Neuron (in vitro differentiated cells): ENCODE data around the gene HELZ2.

Source experiments
- H2AFZ ChIP-seq: one replicate; pipeline ENCODE4 v1.6.1; 2013; ENCODE audit warnings: low read depth, mild to moderate bottlenecking, inconsistent platforms, low read length, moderate library complexity
- H3K27me3 ChIP-seq: one replicate; pipeline ENCODE4 v1.6.1; 2013; ENCODE audit warnings: low read length; ENCODE audit not compliant: insufficient read depth
- H3K36me3 ChIP-seq: one replicate; pipeline ENCODE4 v1.6.1; 2013; ENCODE audit warnings: low read length; ENCODE audit not compliant: insufficient read depth
- H3K4me1 ChIP-seq: one replicate; pipeline ENCODE4 v1.6.1; 2013; ENCODE audit warnings: low read length; ENCODE audit not compliant: insufficient read depth
- H3K4me3 ChIP-seq: 2 replicates; pipeline ENCODE4 v1.5.1; 2013; ENCODE audit warnings: mild to moderate bottlenecking, low read length, moderate library complexity
- H3K9me3 ChIP-seq: one replicate; pipeline ENCODE4 v1.6.1; 2013; ENCODE audit warnings: low read length

Gene HELZ2

GRCh38 chr20:63544241-63544957 lies 29.6 kb downstream of the HELZ2 start:
- Histone ChIP-seq H3K27me3 (peaks cover 46% of the 10 kb centered on the region), H3K4me3 (no peak overlapping the region), H2AFZ (no peak overlapping the region), H3K36me3 (no peaks in the 10 kb centered on the region), H3K9me3 (no peaks in the 10 kb centered on the region), H3K4me1 (no peaks in the 10 kb centered on the region)

- no peak overlapping the region for H2AFZ ChIP-seq
- H3K27me3 ChIP-seq = peaks cover 44% of the 10 kb centered on the region
- no peak overlapping the region for H3K4me3 ChIP-seq
- H3K4me1 ChIP-seq = no peaks in the 10 kb centered on the region
- H3K9me3 ChIP-seq = no peaks in the 10 kb centered on the region
- no peaks in the 10 kb centered on the region for H3K36me3 ChIP-seq
These were observed 30.3 kb downstream of the HELZ2 start for GRCh38 chr20:63543733-63544132.

DNA sequence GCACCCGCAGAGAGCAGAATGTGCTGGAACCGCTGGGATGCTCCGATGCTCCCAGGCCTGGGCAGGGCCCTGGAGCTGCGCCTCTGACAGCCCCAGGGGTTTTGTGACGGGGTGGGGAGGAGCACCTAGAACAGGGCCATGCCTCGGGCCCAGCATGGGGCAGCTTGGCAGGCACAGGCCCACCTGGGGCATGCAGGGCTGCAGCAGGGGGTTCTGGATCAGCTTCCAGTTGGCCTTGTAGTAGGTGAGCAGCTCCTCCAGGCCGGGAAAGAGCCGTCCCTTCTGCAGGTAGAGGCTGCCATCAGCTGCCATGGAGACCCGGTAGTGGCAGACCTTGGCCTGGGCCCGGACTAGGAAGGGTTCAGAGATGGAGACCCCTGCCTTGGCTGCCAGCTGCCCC lies 30.9 kb downstream of the HELZ2 start:
- H3K4me3 ChIP-seq = no peak overlapping the region
- H3K27me3 ChIP-seq = peaks cover 38% of the 10 kb centered on the region
- no peaks in the 10 kb centered on the region for H3K9me3 ChIP-seq
- H3K4me1 ChIP-seq = no peaks in the 10 kb centered on the region
- no peaks in the 10 kb centered on the region for H3K36me3 ChIP-seq
- no peak overlapping the region for H2AFZ ChIP-seq

DNA sequence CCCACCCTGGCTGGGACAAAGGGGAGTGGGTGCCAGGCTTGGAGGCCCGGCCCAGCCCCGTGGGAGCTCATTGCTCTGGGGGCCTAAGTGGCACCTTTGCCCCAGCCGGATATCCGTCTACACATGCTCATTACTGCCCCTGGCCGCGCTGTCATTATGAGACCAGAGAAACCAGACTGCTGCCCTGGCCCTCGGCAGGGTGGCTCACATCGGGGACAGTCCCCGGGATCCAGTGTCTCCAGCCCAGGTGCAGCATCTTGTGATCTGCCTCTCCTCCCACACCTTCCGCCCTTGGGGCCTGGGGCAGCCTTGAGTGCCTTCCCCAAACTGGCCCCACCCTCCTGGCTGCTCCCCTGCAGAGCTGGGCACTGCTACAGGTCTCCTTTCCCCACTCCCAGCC lies 31.3 kb downstream of the HELZ2 start:
- peaks cover 34% of the 10 kb centered on the region for H3K27me3 ChIP-seq
- no peak overlapping the region for H3K4me3 ChIP-seq
- peaks cover 1% of the 10 kb centered on the region for H3K4me1 ChIP-seq
- no peaks in the 10 kb centered on the region for H3K36me3 ChIP-seq
- no peaks in the 10 kb centered on the region for H3K9me3 ChIP-seq
- H2AFZ ChIP-seq = no peak overlapping the region

- H3K4me3 ChIP-seq = no peak overlapping the region
- no peaks in the 10 kb centered on the region for H3K9me3 ChIP-seq
- peaks cover 4% of the 10 kb centered on the region for H3K4me1 ChIP-seq
- no peak overlapping the region for H2AFZ ChIP-seq
- H3K36me3 ChIP-seq = no peaks in the 10 kb centered on the region
- H3K27me3 ChIP-seq = peaks cover 29% of the 10 kb centered on the region
These were observed 31.9 kb downstream of the HELZ2 start for GRCh38 chr20:63542031-63542559.

DNA sequence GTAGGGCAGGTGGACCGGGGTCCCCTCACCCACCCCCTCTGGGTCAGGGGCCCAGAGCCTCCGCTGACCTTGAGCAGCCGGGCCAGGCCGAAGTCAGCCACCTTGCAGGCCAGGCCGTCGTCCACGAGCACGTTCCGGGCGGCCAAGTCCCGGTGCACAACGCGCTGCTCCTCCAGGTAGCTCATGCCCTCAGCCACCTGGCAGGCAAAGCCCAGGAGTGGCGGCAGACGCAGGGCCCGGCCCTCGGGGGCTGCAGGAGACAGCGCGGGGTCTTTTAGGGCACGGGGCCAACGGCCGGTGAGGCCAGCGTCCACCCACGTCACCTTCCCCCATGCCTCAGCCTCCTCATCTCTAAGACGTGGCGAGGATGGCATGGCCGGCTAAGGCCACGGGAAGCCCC lies 32.7 kb downstream of the HELZ2 start:
- peaks cover 4% of the 10 kb centered on the region for H3K4me1 ChIP-seq

GRCh38 chr20:63540417-63541186 lies 33.4 kb downstream of the HELZ2 start:
- Histone ChIP-seq H3K4me1 (peaks cover 4% of the 10 kb centered on the region), H3K9me3 (no peaks in the 10 kb centered on the region), H3K27me3 (peaks cover 15% of the 10 kb centered on the region), H2AFZ (no peak overlapping the region), H3K36me3 (no peaks in the 10 kb centered on the region), H3K4me3 (no peak overlapping the region)

More for the DNA sequence above, 32.7 kb downstream of the HELZ2 start:
- H3K27me3 ChIP-seq = peaks cover 23% of the 10 kb centered on the region
- H3K36me3 ChIP-seq = no peaks in the 10 kb centered on the region
- H2AFZ ChIP-seq = no peak overlapping the region
- no peaks in the 10 kb centered on the region for H3K9me3 ChIP-seq
- H3K4me3 ChIP-seq = no peak overlapping the region

GRCh38 chr20:63539441-63540370 lies 34.3 kb downstream of the HELZ2 start:
- Histone ChIP-seq H3K36me3 (no peaks in the 10 kb centered on the region), H3K27me3 (peaks cover 9% of the 10 kb centered on the region), H3K4me1 (peaks cover 9% of the 10 kb centered on the region), H3K4me3 (no peak overlapping the region), H3K9me3 (no peaks in the 10 kb centered on the region), H2AFZ (no peak overlapping the region)

GRCh38 chr20:63539092-63539430 lies 35.0 kb downstream of the HELZ2 start:
- no peak overlapping the region for H2AFZ ChIP-seq
- peaks cover 9% of the 10 kb centered on the region for H3K4me1 ChIP-seq
- no peak overlapping the region for H3K4me3 ChIP-seq
- H3K36me3 ChIP-seq = no peaks in the 10 kb centered on the region
- H3K27me3 ChIP-seq = peaks cover 5% of the 10 kb centered on the region
- H3K9me3 ChIP-seq = no peaks in the 10 kb centered on the region

DNA sequence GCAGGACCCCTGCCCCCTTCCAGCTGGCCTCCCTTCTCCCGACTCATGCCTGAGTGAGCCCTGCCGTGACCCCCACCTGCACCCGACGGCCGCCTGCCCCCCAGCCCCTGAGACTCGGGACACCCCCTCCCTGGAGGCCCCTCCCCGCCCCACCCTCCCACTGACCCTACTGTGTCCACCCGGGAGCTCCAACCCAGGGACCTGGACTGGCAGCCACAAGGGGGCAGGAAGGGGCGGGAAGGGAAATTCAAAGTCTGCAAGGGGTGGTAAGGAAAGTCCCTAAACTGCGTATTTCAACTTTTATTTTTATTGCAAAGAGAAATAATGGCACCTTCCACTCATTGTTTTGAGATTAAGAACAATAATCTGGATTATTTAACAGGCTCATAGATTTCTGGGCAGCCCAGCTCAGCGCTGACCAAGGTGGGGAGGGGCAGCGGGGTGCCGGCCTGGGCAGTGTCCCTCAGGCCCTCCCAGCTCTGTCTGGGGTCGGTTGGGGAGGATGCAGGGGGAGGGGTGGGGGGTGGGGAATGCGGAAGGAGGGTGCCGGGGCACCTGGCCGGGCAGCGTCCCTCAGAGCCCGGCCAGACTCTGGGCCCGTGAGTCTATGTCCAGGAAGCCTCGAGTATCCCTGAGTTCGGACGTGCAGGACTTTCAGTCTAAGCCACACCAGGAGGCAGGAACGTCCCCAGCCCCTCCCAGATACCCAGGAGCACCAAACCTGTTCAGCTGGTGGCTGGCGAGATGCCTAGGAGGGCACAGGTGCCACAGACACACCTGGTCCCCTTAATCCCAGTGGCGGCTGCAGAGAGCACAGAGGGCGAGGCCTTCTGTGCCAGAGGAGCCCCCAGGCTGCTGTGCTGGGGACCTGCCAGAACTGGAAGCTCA lies 35.6 kb downstream of the HELZ2 start:
- Histone ChIP-seq H2AFZ (no peak overlapping the region), H3K4me3 (no peak overlapping the region), H3K4me1 (peaks cover 9% of the 10 kb centered on the region), H3K9me3 (no peaks in the 10 kb centered on the region), H3K27me3 (peaks cover 5% of the 10 kb centered on the region), H3K36me3 (no peaks in the 10 kb centered on the region)

DNA sequence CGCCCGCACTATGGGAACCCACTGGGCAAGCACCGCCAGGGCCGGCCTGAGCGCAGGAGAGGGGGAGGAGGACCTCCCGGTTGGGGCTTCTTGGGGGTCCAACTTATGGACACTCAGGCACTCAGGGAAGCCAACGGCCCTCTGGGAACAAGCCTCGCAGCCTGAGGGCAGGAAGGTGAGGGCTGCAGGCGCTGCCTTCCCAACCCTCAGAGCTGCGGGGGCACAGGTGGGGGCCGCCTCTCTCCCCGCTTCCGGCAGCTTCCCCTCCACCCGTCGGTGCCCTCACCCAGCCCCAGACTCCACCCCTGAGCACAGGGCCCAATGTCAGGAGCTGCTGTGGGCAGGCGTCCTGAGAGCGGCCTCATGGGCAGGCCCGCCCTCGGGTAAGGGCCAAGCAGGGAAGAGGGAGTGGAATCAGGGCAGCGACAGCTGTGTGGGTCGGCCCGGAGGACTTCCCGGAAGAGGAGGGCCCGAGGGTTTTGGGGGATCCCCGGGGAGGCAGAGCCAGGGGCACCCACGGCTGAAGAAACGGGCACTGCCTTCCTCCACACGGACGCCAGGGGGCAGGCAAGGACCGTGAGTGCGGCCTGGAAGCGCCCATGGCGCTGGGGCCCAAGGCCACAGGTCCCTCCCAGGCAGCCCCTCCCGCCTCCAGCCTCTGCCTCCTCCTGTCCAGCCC lies 36.4 kb downstream of the HELZ2 start:
- Histone ChIP-seq H3K36me3 (no peaks in the 10 kb centered on the region), H2AFZ (no peak overlapping the region), H3K27me3 (peaks cover 5% of the 10 kb centered on the region), H3K4me1 (peaks cover 9% of the 10 kb centered on the region), H3K4me3 (no peak overlapping the region), H3K9me3 (no peaks in the 10 kb centered on the region)
